ENCODE results near the gene CACNA1H. TPM values are rescaled to one million over a fixed set of nuclear protein-coding genes. Genes with fewer than 3 reads are reported as not detected.

Gene CACNA1H
- total RNA-seq, 1 donor from 2014 or later = 0.05 TPM

- Mint-ChIP-seq H3K36me3 (ENCODE audit: low read depth) (no peaks in the 10 kb centered on the region), H3K9me3 (no peaks in the 10 kb centered on the region), H3K27ac (no peak overlapping the region), H3K27me3 (no peaks in the 10 kb centered on the region), H3K4me3 (no peak overlapping the region), H3K4me1 (no peaks in the 10 kb centered on the region)
- DNase-seq = no peak
- intact Hi-C loops (cut with micrococcal nuclease) = no loop called here
Measured at GRCh38 chr16:1213796-1214372, 61.0 kb downstream of the CACNA1H start.

GRCh38 chr16:1214719-1215118, 61.8 kb downstream of the CACNA1H start:
- Mint-ChIP-seq H3K9me3 (no peaks in the 10 kb centered on the region), H3K27ac (no peak overlapping the region), H3K27me3 (no peaks in the 10 kb centered on the region), H3K4me1 (no peaks in the 10 kb centered on the region), H3K4me3 (no peak overlapping the region), H3K36me3 (ENCODE audit: low read depth) (no peaks in the 10 kb centered on the region)
- no peak for DNase-seq
- intact Hi-C loops (cut with micrococcal nuclease) = no loop called here

GRCh38 chr16:1215574-1216295, 62.8 kb downstream of the CACNA1H start:
- Mint-ChIP-seq H3K36me3 (ENCODE audit: low read depth) (no peaks in the 10 kb centered on the region), H3K4me1 (no peaks in the 10 kb centered on the region), H3K9me3 (no peaks in the 10 kb centered on the region), H3K27ac (no peak overlapping the region), H3K4me3 (no peak overlapping the region), H3K27me3 (no peaks in the 10 kb centered on the region)
- DNase-seq = no peak
- intact Hi-C loops (cut with micrococcal nuclease) = no loop called here

- Mint-ChIP-seq H3K4me3 (no peak overlapping the region), H3K9me3 (no peaks in the 10 kb centered on the region), H3K27ac (no peak overlapping the region), H3K4me1 (no peaks in the 10 kb centered on the region), H3K27me3 (no peaks in the 10 kb centered on the region), H3K36me3 (ENCODE audit: low read depth) (no peaks in the 10 kb centered on the region)
- intact Hi-C loops (cut with micrococcal nuclease) = no loop called here
- DNase-seq = no peak
Measured at GRCh38 chr16:1216296-1216619, 63.4 kb downstream of the CACNA1H start.

GRCh38 chr16:1216681-1217400, 63.9 kb downstream of the CACNA1H start:
- Mint-ChIP-seq H3K36me3 (ENCODE audit: low read depth) (no peaks in the 10 kb centered on the region), H3K4me1 (no peaks in the 10 kb centered on the region), H3K27me3 (no peaks in the 10 kb centered on the region), H3K27ac (no peak overlapping the region), H3K4me3 (no peak overlapping the region), H3K9me3 (no peaks in the 10 kb centered on the region)
- intact Hi-C loops (cut with micrococcal nuclease) = no loop called here
- no peak for DNase-seq

GRCh38 chr16:1217526-1217925, 64.6 kb downstream of the CACNA1H start:
- intact Hi-C loops (cut with micrococcal nuclease) = no loop called here
- no peaks in the 10 kb centered on the region for H3K4me1 Mint-ChIP-seq
- no peak for DNase-seq
- H3K36me3 Mint-ChIP-seq (ENCODE audit: low read depth) = no peaks in the 10 kb centered on the region
- H3K27ac Mint-ChIP-seq = no peak overlapping the region
- no peak overlapping the region for H3K4me3 Mint-ChIP-seq
- H3K9me3 Mint-ChIP-seq = no peaks in the 10 kb centered on the region
- H3K27me3 Mint-ChIP-seq = no peaks in the 10 kb centered on the region

- Mint-ChIP-seq H3K27me3 (no peaks in the 10 kb centered on the region), H3K27ac (no peak overlapping the region), H3K9me3 (no peaks in the 10 kb centered on the region), H3K4me1 (no peaks in the 10 kb centered on the region), H3K36me3 (ENCODE audit: low read depth) (no peaks in the 10 kb centered on the region), H3K4me3 (no peak overlapping the region)
- DNase-seq = no peak
- intact Hi-C loops (cut with micrococcal nuclease) = no loop called here
Measured at GRCh38 chr16:1218061-1218929, 65.4 kb downstream of the CACNA1H start.

GRCh38 chr16:1218930-1219611, 66.2 kb downstream of the CACNA1H start:
- Mint-ChIP-seq H3K27ac (no peak overlapping the region), H3K4me3 (no peak overlapping the region), H3K27me3 (no peaks in the 10 kb centered on the region), H3K36me3 (ENCODE audit: low read depth) (no peaks in the 10 kb centered on the region), H3K9me3 (no peaks in the 10 kb centered on the region), H3K4me1 (no peaks in the 10 kb centered on the region)
- intact Hi-C loops (cut with micrococcal nuclease) = no loop called here
- DNase-seq = no peak

GRCh38 chr16:1220098-1220728, 67.3 kb downstream of the CACNA1H start:
- H3K4me1 Mint-ChIP-seq = no peaks in the 10 kb centered on the region
- intact Hi-C loops (cut with micrococcal nuclease) = no loop called here
- H3K9me3 Mint-ChIP-seq = no peaks in the 10 kb centered on the region
- no peaks in the 10 kb centered on the region for H3K36me3 Mint-ChIP-seq (ENCODE audit: low read depth)
- no peaks in the 10 kb centered on the region for H3K27me3 Mint-ChIP-seq
- H3K27ac Mint-ChIP-seq = no peak overlapping the region
- no peak overlapping the region for H3K4me3 Mint-ChIP-seq
- no peak for DNase-seq

GRCh38 chr16:1220841-1221627, 68.1 kb downstream of the CACNA1H start:
- Mint-ChIP-seq H3K9me3 (no peaks in the 10 kb centered on the region), H3K27ac (no peak overlapping the region), H3K4me1 (no peaks in the 10 kb centered on the region), H3K27me3 (no peaks in the 10 kb centered on the region), H3K36me3 (ENCODE audit: low read depth) (no peaks in the 10 kb centered on the region), H3K4me3 (no peak overlapping the region)
- intact Hi-C loops (cut with micrococcal nuclease) = no loop called here
- no peak for DNase-seq

GRCh38 chr16:1221628-1222552, 69.0 kb downstream of the CACNA1H start:
- intact Hi-C loops (cut with micrococcal nuclease) = no loop called here
- DNase-seq = no peak
- H3K4me1 Mint-ChIP-seq = no peaks in the 10 kb centered on the region
- no peak overlapping the region for H3K27ac Mint-ChIP-seq
- H3K27me3 Mint-ChIP-seq = no peaks in the 10 kb centered on the region
- no peak overlapping the region for H3K4me3 Mint-ChIP-seq
- no peaks in the 10 kb centered on the region for H3K9me3 Mint-ChIP-seq
- H3K36me3 Mint-ChIP-seq (ENCODE audit: low read depth) = no peaks in the 10 kb centered on the region
